Sigmoid colon (tissue), 7 donors: Measurements from ENCODE around the gene MEF2A. TPM values are rescaled to one million over a fixed set of nuclear protein-coding genes. Genes with fewer than 3 reads are reported as not detected.

ENCODE experiments used
- DNase-seq: peaks from one replicate; pipeline ENCODE4 v3.0.0-alpha.2; 2019
- H3K27ac ChIP-seq, 4 donors: fragments of 200-600 bp; sonication (generic); one replicate each; pipeline ENCODE4 v1.5.1; 2016 to 2019; ENCODE audit warnings: mild to moderate bottlenecking in 1 of 4
- H3K27me3 ChIP-seq, 3 donors: fragments of 200-600 bp; sonication (generic); one replicate each; pipeline ENCODE4 v1.5.1; 2019; ENCODE audit warnings: mild to moderate bottlenecking in 1 of 3
- H3K36me3 ChIP-seq, 4 donors: fragments of 200-600 bp; sonication (generic); one replicate each; pipeline ENCODE4 v1.5.1; 2016 to 2019
- H3K4me1 ChIP-seq, 4 donors: fragments of 200-600 bp; sonication (generic); one replicate each; pipeline ENCODE4 v1.5.1; 2017 to 2019
- H3K4me3 ChIP-seq, 4 donors: fragments of 200-600 bp; sonication (generic); one replicate each; pipeline ENCODE4 v1.5.1; 2017 to 2019; ENCODE audit warnings: mild to moderate bottlenecking in 2 of 4, moderate library complexity in 1 of 4
- H3K9me3 ChIP-seq, 4 donors: fragments of 200-600 bp in 3 of 4; sonication (generic) in 3 of 4; one replicate each; pipeline versions ENCODE4 v1.5.1 to v1.6.1; 2013 to 2019
- EP300 ChIP-seq, 4 donors: sonication (generic); formaldehyde crosslinking; IDR thresholded peaks; one replicate each; pipeline ENCODE4 v1.6.1; 2017; ENCODE audit warnings: antibody characterized with exemption in 4 of 4
- POLR2A ChIP-seq, 2 donors: fragments of 450-650 bp; IDR thresholded peaks; one replicate each; pipeline ENCODE4 v1.6.1; 2016; ENCODE audit warnings: antibody characterized with exemption in 2 of 2, mild to moderate bottlenecking in 2 of 2, moderate library complexity in 2 of 2
- POLR2AphosphoS5 ChIP-seq, 4 donors: sonication (generic); formaldehyde crosslinking; IDR thresholded peaks; one replicate each; pipeline ENCODE4 v1.6.1; 2017; ENCODE audit warnings: antibody characterized with exemption in 4 of 4
- WGBS, 2 donors: extraction: QIAGEN DNeasy Blood & Tissue Kit; methylation state at CpG; one replicate each; pipeline ENCODE4 v1.1.7; 2013; 5-methylcytosine and 5-hydroxymethylcytosine counted together
- intact Hi-C: fragments of 100-400 bp; cut with DNase I; formaldehyde crosslinking; loops from one replicate; pipeline ENCODE4 v1.15.1; 2023
- polyA plus RNA-seq, 3 donors: library from polyadenylated mRNA; stranded (reverse); fragments of 200-250 nt; gene quantifications; one replicate each; pipeline ENCODE4 v1.2.3, GENCODE V29; 2013
- total RNA-seq, 4 donors: library from RNA; depleted of rRNA; stranded (reverse); fragments of >200 nt; gene quantifications; one replicate each; pipeline ENCODE4 v1.1.0, GENCODE V29; 2016
- TF ChIP-seq, protein P1 (sequence below), 4 experiments: fragments of 450-650 bp in 3 of 4; fragments of 200-600 bp in 1 of 4; IDR thresholded peaks; one replicate each; pipeline ENCODE4 v1.5.1; 2016 to 2019; ENCODE audit warnings: antibody characterized with exemption in 4 of 4, mild to moderate bottlenecking in 3 of 4, moderate library complexity in 2 of 4
- donor health status: healthy with polysubstance abuse.
- donor health status: Bipolar disorder and iron deficiency.
- donor health status: healthy.

MEF2A gene
- total and polyA plus RNA-seq, 7 donors: 11.6 to 123 (median 78.8) TPM

GRCh38 chr15:99696096-99696495, 130.3 kb downstream of the MEF2A start:
- no peaks in the 10 kb centered on the region for H3K9me3 ChIP-seq
- H3K4me1 ChIP-seq: no peaks in the 10 kb centered on the region
- TF ChIP-seq, protein P1, sequence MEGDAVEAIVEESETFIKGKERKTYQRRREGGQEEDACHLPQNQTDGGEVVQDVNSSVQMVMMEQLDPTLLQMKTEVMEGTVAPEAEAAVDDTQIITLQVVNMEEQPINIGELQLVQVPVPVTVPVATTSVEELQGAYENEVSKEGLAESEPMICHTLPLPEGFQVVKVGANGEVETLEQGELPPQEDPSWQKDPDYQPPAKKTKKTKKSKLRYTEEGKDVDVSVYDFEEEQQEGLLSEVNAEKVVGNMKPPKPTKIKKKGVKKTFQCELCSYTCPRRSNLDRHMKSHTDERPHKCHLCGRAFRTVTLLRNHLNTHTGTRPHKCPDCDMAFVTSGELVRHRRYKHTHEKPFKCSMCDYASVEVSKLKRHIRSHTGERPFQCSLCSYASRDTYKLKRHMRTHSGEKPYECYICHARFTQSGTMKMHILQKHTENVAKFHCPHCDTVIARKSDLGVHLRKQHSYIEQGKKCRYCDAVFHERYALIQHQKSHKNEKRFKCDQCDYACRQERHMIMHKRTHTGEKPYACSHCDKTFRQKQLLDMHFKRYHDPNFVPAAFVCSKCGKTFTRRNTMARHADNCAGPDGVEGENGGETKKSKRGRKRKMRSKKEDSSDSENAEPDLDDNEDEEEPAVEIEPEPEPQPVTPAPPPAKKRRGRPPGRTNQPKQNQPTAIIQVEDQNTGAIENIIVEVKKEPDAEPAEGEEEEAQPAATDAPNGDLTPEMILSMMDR (IDR thresholded peaks at IDR 0.05): no peak
- TF ChIP-seq POLR2A (IDR thresholded peaks at IDR 0.05) (no peak), POLR2AphosphoS5 (IDR thresholded peaks at IDR 0.05) (no peak), EP300 (IDR thresholded peaks at IDR 0.05) (no peak)
- WGBS, 2 donors: 90 to 93% methylated on average over 2 of the region's 2 CpGs
- no peaks in the 10 kb centered on the region for H3K27me3 ChIP-seq
- H3K36me3 ChIP-seq: peaks cover 0 to 55% (median 6%) of the 10 kb centered on the region in 4 donors
- intact Hi-C loops: no loop called here
- no peak overlapping the region for H3K4me3 ChIP-seq
- no peak overlapping the region for H3K27ac ChIP-seq
- DNase-seq: no peak

- H3K4me3 ChIP-seq: no peak overlapping the region
- no peaks in the 10 kb centered on the region for H3K9me3 ChIP-seq
- WGBS, 2 donors: 44 to 50% methylated on average over 4 of the region's 4 CpGs
- peaks cover 0 to 33% (median 17%) of the 10 kb centered on the region in 4 donors for H3K4me1 ChIP-seq
- no peak for DNase-seq
- TF ChIP-seq, protein P1 (IDR thresholded peaks at IDR 0.05): no peak
- no peak for TF ChIP-seq POLR2A (IDR thresholded peaks at IDR 0.05)
- TF ChIP-seq EP300 (IDR thresholded peaks at IDR 0.05): no peak
- no peaks in the 10 kb centered on the region for H3K36me3 ChIP-seq
- intact Hi-C loops: loop anchor here (5.0 kb wide), 2 partner anchors 296 to 416 kb away; no protein-coding TSS in a partner anchor
- H3K27me3 ChIP-seq: no peaks in the 10 kb centered on the region
- peak overlapping the region; percentile 60 to 87 (median 79) for H3K27ac ChIP-seq
Observed at GRCh38 chr15:99702895-99703602, 137.3 kb downstream of the MEF2A start.

GRCh38 chr15:99703603-99704443, 138.0 kb downstream of the MEF2A start:
- Histone ChIP-seq H3K4me1 (peaks cover 0 to 41% (median 24%) of the 10 kb centered on the region in 4 donors), H3K4me3 (no peak overlapping the region)
- 16 to 27% methylated on average over 7 of the region's 7 CpGs for WGBS, 2 donors

GRCh38 chr15:99704444-99704838, 138.7 kb downstream of the MEF2A start:
- intact Hi-C loops: loop anchor here (1.0 to 5.0 kb wide), 3 partner anchors 139 to 417 kb away; partner anchors contain the start of gene MEF2A
- H3K27ac ChIP-seq: peak overlapping the region; percentile 60 to 87 (median 79)

More at GRCh38 chr15:99703603-99704443, 138.0 kb downstream of the MEF2A start:
- Histone ChIP-seq H3K27me3 (no peaks in the 10 kb centered on the region), H3K9me3 (no peaks in the 10 kb centered on the region), H3K36me3 (no peaks in the 10 kb centered on the region), H3K27ac (peak overlapping the region; percentile 60 to 87 (median 79))
- no peak for DNase-seq
- TF ChIP-seq, protein P1 (IDR thresholded peaks at IDR 0.05): peak; percentile 44 to 64 (median 58)
- no peak for TF ChIP-seq EP300 (IDR thresholded peaks at IDR 0.05)
- TF ChIP-seq POLR2AphosphoS5 (IDR thresholded peaks at IDR 0.05): peak in 2 of 4 donors; percentile 5 to 33
- intact Hi-C loops: loop anchor here (1.0 to 5.0 kb wide), 3 partner anchors 139 to 417 kb away; partner anchors contain the start of gene MEF2A

More at GRCh38 chr15:99704444-99704838, 138.7 kb downstream of the MEF2A start:
- TF ChIP-seq POLR2AphosphoS5 (IDR thresholded peaks at IDR 0.05) (peak in 2 of 4 donors; percentile 35), POLR2A (IDR thresholded peaks at IDR 0.05) (no peak), EP300 (IDR thresholded peaks at IDR 0.05) (no peak)
- TF ChIP-seq, protein P1 (IDR thresholded peaks at IDR 0.05): peak; percentile 68 to 83 (median 74)
- Histone ChIP-seq H3K36me3 (no peaks in the 10 kb centered on the region), H3K4me1 (peaks cover 0 to 47% (median 30%) of the 10 kb centered on the region in 4 donors), H3K27me3 (no peaks in the 10 kb centered on the region), H3K9me3 (no peaks in the 10 kb centered on the region), H3K4me3 (no peak overlapping the region)
- DNase-seq: no peak
- 31 to 32% methylated on average over 3 of the region's 3 CpGs for WGBS, 2 donors
